ENCODE results near the gene CASP7.

Gene CASP7

DNA sequence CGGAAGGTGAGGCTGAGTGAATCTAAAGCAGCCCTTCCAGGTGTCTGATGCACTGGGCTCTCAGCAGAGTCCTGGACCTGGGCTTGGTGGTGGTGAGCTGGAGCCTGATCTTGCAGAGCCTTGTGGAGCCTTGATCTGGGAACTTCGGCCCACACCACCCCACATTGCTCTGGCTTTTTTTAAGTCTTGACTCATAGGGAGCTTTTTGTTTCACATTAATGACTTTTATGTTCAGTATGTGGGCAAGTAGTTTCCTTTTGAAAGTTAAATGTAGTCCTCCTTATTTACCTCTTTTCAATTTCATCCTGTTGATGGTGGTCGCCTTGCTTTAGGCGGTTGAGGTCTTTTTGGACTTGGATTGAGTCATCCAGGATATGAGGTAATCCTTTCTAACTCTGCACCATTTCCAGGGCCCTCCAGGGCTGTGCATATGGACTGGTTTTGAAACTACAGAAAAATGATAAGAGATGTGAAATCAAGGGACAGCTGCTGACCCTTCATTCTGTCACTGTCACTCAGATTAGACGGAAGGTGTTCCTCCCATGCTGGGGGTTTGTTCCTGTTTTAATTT is 12.9 kb upstream of the CASP7 start:
- no peak for DNase-seq

DNA sequence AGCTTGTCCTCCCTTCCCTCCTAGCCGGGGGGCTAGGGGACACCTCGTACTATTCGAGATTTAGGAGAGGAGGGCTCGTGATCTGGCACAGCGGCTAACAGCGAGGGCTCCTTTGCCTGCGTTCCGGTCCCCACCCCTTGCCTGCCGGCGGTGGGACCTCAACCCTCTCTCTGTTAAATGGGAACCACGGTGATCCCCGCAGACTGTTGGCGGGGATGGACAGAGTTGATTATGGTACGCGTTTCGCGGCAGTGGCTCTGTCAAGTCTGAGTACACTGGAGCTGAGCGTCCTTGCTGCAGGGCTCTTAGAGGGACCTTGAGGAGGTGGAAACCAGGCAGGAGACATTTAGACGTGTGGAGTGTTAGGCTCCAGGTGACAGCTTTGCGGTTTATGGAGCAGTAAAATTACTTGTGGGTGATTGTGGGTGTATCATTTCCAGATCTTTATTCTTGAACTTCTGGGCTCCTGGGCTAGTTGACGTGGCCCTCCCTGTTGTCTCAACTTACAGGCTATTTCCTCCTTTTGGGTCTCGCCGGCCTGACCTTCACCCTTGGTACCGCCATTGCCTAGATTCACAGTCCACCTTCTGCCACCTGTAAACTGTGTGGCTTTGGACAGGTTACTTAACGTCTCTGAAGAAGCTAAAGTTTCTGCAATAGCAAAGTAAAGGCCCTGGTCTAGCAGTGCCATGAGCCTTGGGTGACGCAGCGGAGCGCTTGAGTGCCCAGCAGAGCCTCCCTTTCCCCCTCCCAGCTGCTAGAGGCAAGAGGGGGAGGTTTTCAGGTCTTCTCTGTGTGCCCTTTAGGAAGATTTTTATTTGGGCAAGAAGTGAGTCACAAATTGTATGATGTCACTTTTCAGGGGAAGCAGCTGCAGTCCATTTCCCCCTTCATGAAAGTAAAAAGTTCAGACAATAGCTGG is 739 bp downstream of the CASP7 start:
- DNase-seq = no peak

DNA sequence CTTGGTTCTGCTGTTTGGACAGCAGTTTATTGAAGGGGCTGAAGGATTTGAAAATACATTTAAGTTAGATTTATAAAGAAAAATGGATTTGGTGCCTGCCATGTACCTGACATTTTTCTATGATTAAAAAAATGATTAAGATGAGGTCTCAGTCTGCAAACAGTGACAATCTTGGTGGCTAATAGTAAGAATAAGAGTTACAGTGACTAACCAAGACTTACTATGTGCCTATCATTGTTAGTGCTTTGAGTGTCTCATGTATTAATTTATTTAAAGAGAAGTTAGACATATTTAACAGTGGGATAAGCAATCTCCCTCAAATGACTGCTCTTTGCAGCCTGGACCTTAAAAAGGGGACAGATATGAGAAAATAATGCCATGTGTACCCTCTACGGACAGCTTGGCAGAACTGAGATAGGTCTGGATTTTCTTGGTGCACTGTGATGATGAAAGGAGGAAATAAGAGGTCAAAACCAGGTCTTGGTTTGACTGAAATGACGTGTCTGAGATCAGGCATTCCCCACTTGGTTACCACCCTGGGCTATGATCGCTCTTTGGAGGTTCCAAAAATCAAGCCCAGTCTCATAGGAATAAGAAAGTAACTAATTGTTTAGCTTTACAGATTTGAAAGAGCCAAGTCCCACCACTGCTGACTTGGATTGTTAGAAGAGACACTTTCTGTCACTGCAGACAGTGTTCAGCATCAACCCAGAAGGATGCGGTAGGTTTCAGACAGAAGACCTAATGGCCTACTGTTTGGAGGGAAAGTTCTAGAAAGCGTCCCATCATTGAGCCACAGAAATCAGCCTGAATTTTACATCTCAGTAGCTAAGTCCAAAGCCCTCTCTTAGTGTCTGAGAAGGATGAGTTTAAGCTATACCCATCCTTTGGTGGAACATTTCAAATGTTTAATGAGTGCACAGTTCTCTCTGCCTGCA is 2.1 kb downstream of the CASP7 start:
- no peak for DNase-seq

DNA sequence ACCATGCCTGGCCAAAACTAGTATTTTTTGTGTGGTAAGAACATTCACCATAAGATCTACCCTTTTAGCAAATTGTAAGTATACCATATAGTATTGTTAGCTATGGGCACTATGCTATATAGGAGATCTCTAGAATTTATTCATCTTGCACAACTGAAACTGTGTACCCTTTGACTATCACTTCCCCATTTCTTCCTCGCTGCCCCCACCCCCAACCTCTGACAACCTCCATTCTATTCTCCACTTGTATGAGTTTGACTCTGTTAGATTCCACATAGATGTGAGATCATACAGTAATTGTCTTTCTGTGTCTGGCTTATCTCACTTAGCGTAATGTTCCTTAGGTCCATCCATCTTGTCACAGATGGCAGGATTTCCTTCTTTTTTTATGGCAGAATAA is 3.6 kb downstream of the CASP7 start:
- no peak for DNase-seq

DNA sequence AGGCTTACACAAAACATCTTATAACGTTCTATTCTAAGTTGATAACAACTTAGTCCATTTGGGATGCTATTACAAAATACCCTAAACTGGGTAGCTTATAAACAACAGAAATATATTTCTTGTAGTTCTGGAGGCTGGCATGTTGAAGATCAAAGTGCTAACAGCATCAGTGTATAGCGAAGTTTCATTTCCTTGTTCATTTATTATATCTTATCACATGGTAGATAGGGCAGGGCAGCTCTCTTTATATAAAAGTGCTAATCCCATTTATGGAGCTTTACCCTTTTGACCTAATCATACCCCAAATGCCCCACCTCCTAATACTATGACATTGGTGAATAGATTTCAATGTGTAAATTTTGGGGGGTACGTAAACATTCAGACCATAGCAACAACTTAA is 6.3 kb downstream of the CASP7 start:
- no peak for DNase-seq

DNA sequence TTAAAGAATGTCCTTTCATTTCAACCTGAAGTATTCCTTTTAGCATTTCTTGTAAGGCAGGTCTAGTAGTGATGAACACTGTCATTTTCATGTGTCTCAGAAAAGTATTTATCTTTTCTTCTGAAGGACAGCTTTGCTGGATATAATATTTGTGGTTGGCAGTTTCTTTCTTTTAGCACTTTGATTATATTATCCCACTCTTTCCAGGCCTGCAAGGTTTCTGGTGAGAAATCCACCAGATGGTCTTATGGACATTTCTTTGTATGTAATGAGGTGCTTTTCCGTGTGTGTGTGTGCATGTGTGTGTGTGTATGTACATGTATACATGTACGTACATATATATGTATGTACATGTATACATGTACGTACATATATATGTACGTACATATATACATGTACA is 7.3 kb downstream of the CASP7 start:
- no peak for DNase-seq

DNA sequence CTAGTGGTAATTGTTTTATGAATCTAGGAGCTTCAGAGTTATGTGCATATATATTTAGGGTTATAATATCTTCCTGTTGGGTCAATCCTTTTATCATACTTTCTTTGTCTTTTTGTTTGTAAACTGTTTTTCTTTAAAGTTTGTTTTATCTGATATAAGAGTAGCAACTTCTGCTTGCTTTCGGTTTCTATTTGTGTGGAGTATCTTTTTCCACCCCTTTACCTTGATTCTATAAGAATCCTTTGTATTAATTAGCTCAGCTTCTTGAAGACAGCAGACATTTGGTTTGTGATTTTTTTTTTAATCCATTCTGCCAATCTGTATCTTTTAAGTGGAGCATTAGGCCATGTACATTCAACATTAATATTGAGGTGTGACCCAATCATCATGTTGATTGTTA is 9.3 kb downstream of the CASP7 start:
- no peak for DNase-seq

DNA sequence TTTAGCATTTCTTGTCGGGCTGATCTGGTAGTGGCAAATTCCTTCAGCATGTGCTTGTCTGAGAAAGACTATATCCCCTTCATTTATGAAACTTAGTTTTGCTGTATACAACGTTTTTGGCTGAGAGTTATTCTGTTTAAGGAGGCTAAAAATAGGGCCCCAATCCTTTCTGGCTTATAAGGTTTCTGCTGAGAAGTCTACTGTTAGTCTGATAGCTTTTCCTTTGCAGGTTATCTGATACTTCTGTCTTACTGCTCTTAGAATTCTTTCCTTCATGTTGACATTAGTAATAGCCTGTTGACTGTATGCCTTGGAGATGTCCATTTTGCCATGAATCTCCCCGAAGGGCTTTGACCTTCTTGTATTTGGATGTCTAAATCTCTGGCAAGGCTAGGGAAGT is 9.9 kb downstream of the CASP7 start:
- DNase-seq = no peak

DNA sequence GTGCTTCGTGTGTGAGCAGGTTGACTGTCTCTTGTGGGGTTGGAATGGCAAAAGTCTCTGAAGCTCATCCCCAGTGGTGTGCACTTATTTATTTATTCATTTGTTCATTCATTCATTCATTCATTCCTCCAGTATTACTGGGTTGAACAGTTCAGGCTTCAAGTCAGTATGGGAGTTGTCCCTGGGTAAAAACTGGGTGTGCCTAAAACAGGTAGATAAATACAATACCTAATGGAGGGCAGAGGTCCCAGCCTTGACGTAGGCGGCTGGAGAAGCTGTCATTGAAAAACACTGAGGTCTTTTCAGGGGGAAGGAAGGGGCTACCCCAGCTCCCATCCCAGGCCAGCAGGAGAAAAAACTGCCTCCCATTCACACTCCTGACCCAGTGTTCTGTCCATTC is 11.0 kb downstream of the CASP7 start:
- no peak for DNase-seq

DNA sequence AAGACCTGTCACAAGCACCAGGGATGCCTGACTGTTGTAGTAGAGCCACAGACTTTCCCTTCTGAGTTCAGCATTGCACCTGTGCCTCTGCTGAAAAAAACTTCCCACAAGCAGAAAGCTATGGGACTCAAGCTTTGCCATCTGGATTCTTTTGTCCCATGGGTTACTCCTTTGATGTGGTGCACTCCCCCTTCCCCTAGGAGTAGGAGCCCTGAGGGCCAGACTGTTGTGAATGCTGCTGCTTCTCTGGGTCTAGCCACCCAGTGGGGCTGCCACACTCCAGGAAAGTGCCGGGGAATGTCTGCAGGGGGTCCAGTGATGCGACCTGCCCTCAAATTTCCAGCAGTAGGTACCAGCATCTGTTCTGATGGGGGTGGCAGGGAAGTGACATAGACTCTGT is 11.7 kb downstream of the CASP7 start:
- DNase-seq = no peak

DNA sequence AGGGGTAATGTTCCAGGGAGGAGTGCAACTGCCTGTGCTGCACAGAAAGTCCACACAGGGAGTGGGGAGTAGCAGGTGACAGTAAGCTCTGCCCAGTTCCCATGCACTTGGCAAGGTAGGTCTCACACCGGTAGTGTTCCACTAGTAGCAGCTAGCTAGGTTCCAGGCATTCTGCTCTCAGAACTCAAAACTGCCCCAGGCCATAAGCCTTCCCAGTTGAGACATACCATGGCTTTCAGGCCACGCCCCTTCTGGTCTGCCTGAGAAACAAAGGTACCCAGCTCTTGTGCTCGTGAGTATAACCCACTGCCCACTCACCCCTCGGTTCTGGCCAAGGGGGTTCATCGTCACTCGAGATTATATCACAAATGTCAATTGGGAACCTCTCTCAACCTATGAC is 12.6 kb downstream of the CASP7 start:
- no peak for DNase-seq

DNA sequence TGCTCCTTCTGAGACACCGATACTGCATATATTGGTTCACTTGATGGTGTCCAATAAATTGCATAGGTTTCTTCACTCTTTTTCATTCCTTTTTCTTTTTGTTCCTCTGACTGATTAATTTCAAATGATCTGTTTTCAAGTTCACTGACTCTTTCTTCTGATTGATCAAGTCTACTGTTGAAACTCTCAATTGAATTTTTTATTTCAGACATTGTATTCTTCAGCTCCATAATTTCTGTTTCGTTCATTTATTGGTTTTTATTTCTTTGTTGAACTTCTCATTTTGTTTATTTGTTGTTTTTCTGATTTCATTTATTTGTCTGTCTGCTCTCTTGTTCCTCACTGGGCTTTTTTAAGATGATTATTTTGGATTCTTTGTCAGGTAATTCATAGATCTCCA is 13.6 kb downstream of the CASP7 start:
- no peak for DNase-seq

DNA sequence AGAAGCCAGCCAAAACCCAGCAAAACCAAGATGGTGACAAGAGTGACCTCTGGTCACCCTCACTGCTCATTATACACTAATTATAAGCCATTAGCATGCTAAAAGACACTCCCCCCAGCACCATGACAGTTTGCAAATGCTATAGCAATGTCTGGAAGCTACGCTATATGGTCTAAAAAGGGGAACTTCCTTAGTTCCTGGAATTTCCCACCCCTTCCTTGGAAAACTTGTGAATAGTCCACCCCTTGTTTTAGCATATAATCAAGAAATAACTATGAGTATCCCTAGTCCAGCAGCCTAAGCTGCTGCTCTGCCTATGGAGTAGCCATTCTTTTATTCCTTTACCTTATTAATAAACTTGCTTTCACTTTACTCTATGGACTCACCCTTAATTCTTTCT is 16.0 kb downstream of the CASP7 start:
- DNase-seq = no peak

DNA sequence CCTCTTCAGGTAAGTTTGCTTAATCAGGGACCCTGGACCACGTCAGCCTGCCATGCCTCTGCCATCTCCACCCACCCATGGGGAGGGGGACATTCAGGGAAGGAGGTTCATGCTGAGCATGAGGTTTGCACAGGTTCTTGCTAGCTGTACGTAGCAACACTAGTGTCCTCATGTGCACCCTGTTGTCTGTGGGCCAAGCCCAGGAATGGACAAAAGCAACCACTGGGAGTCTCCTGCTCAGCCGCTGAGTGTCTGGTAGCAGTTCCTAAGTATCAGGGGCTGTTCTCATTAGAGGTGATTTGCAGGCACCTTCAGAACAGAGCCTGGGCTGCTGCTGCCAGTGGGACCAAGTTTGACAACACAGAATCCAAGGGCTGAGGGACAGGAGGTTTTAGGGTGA is 17.9 kb downstream of the CASP7 start:
- no peak for DNase-seq

DNA sequence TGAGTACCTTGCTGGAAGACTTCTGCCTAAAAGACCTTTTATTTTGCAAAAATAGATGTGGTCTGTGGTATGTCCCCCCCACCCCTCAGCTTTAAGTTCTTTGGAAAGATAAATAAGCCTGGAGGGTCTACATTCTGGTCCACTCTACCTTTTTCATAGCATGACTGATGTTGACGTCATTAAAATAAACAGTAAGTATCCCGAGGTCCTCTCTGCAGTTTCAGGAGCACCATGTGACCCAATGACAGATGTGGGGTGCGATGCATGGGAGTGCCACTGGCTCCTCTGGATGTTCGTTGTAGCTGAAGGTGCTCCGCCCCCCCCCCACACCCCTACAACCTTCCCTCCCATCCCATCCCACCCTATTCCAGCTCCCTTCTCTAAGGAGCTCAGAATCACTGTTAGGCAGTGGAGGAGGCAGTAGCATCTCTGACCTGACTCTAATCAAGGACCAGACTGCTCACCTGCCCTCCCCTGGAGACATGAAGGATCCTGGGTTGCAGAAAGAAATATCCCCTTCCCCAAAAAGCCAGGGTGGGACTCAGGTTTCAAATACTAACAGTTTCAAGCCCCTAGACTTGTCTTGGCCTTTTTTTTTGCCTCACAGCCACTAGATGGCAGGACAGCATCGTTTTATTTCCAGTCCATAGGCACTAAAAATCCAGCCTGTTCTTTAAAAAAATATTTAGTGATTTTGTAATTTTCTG is 25.1 kb downstream of the CASP7 start:
- no peak for DNase-seq

DNA sequence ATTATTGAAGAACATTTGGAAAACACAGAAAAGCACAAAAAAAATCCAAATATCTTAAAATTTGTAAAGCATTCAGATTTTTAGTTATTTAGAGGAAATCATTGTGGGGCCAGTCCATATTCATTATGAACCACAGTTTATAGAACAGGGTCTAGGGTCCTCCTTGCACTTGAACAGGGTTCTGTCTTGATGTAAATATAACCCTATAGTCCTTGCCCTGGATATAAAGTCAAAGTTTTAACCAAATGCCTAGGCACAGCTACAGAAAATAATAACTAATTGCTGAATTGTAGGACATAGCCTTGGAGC is 25.6 kb downstream of the CASP7 start:
- DNase-seq = no peak

DNA sequence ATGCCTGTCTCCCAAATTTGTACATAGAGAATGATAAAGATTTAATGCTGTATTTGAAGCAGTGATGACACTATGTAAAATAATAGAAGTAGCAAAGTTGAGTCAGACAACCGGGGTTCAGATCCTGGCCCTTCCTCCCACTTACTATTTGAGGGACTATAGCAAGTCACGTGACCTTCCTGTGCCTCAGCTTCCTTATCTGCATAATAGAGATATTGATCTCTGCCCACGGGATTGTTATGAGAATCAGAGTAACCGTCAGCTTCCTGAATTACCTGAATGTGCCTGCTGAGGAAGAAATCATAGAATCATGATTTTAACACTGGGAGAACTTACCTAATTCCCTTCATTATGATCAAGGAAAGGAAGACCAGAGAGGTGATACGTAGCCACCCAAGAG is 26.9 kb downstream of the CASP7 start:
- DNase-seq = no peak

DNA sequence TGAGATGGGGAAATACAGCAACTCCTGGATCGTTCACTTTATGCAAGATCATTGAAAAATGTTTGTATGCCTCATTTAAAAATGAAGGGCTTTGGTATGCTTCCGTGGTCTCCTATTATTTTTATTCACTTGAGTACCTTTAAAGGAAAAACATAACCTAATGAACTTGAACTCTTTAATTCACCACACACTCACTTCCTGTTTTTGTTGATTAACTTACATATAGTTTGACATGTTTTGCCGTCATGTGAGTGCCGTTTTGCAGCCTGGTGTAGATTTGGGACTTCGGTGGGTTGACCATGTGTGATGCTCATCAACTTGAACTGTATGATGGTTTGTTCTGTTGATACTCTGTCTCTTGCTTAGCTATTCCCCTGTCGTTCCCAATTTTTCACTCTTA is 28.9 kb downstream of the CASP7 start:
- DNase-seq = no peak

DNA sequence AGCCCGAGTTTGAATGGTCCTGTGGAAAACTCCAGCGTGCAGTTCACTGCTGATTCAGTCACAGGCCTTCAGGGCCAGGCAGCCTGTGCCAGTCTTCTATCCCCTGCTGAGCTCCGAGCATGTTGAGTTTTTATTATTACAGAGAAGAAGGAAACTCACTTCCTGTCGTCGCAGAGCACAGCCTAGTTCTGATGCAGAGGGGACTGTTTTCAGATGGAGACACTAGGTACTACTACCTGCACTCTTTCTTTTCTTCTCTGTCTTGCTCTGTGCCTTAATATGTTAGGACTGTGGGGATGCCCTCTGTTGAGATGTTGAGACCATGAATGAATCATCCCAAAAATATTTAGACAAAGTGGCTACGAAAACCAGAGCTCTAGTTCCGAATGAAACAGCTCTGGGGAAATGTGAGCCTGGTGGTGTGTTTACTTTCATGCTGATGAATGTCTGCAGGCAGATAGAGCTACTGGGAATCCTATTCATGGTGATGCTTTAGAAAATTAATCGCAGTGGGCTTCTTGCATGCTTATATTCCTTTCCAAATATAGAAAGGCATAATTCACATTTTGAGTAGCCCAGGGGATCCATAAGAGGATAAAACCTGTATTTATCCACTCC is 29.6 kb downstream of the CASP7 start:
- DNase-seq = no peak

DNA sequence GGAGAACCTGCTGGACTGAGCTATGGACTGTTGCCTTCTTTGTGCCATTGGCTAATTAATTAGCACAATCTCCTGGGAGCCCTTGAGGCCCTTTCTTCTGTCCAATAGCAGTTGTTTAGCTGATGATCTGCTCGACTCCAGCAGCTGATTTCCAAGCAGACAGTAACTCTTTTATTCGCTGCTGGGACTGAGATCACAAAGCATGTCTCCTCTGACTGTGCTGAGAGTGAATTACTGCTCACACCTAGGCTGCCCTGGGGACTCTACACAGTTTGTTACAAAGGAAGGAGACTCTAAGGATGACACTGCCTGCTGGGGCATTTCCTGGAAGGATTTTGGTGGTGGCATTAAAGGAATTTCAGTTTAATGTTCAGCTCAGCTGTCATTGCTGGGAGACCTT is 31.4 kb downstream of the CASP7 start:
- DNase-seq = no peak

DNA sequence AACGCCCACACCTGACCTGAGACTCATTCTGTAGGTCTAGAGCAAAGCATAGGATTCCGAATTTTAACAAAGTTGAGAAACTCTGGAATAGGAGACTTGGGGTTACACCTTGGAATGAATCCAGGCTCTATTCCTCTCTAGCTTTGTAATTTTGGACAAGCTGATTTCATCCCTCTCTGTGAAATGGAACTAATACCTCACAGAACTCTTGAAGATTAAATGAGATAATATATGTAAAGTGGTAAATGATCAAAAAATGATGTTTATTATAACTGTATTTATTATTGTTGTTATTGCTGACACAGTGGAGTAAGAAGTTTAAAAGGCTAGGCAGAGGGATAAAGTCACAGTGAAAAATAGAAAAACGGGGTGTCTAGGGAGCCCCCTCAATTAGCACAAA is 32.3 kb downstream of the CASP7 start:
- DNase-seq = no peak

DNA sequence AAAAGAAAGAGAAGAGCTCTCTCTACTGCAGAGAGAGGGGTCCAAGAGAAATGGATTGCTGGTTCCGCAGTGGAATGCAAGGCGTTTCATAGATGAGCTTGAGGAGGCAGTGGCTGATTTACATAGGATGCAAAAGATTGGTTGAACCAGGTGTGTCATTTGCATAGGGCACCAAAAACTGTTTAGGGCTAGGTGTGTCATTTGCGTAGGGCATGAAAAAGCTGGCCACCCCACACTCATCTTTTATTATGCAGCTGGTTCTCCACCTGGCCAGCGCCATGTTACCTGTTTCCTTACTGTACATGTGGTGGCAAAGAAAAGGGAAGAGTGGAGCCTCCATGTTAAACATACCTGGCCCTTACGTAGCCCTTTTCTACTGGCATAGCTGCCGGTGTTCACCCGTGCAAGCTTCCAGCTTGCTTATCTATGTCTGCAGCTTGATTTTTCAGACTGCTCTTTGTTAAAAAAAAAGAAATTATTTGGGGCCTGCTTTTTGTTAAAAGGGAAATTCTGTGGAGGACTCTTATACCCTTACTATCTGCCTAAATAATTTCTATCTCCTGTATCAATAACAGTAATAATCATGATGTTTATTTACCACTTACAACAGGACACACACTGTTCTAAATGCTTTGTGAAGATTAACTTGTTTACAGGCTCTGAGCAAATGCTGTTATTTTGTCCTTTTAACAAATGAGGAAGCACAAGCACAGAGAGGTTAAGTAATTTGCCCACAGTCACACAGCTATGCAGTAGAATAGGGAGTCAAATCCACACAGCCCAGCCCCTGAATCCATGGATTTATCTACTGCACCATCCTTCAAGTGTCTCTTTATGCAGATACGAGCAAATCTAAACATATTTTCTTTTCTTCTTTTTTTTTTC is 33.3 kb downstream of the CASP7 start:
- no peak for DNase-seq

All from GOT3 (cell line).